HS-27A (cell line): ENCODE results near the gene SLC9A9.

ENCODE experiments used
- DNase-seq: peaks from one replicate; pipeline ENCODE4 v3.0.0-alpha.2; 2012; ENCODE audit warnings: low read depth, missing footprints

SLC9A9 gene

DNA sequence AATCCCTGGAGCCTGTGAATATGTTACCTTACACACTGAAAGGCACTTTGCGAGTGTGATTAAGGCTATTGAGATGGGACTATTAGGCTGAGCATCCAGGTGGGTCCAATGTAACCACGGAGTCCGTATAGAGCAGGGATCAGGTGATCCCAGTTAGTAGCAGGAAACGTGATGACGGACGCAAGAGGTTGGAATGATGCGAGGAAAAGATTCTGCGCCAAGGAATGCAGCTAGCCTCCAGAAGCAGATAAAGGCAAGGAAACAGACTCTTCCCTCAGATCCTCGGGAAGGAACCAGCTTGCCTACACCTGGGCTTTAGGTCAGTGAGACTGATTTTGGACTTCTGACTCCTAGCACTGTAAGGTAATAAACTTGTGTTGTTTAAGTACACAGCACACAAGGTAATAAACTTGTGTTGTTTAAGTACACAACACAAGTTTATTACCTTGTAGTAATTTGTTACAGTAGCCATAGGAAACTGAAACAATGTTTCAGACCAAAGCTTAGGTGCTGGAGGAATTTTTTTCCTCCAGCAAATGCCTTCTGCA, 603.7 kb downstream of the SLC9A9 start:
- DNase-seq: no peak

GRCh38 chr3:143243686-143244085, 604.6 kb downstream of the SLC9A9 start:
- no peak for DNase-seq

DNA sequence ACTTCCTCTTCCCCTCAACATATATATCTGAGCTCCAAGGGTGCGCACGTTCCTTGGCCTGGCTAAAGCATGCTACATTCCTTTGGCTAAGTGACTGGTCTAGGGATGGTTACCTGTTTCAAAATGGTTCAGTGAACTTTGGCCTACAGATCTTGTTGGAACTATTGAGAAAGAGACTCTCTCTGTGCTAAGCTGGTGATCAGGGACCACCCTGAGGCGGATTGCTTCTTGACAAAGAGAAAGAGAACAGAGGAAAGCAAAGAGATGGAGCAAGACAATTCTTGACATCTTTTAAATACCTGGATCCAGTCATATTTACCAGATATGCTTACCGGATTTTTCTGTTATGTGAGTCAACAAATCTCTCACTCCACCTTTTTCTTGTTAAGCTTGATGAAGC, 605.6 kb downstream of the SLC9A9 start:
- DNase-seq: no peak

GRCh38 chr3:143242101-143242500, 606.2 kb downstream of the SLC9A9 start:
- no peak for DNase-seq

DNA sequence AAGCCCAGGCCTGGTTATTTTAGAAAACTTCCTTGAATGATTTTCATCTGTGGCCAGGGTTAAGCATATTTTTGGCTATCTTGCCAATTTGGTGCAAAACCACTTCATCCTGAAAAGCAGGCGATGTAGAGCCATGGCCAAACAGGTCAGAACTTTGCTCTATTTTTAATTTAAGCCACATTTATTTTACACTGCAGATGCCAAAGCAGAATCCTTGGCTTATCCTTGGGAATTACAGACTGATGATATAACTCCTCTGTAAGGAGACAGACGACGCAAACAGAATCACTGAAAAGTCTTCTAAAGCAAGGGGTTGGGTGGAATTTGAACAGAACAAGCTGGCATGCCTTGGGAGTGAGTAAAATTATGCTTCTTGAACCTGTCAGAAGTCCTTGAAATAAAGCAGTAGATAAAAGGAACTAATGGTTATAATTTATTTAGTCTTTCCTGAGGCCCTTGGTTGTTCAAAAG, 606.8 kb downstream of the SLC9A9 start:
- no peak for DNase-seq

- DNase-seq: no peak
Observed at GRCh38 chr3:143240886-143241285, 607.4 kb downstream of the SLC9A9 start.

DNA sequence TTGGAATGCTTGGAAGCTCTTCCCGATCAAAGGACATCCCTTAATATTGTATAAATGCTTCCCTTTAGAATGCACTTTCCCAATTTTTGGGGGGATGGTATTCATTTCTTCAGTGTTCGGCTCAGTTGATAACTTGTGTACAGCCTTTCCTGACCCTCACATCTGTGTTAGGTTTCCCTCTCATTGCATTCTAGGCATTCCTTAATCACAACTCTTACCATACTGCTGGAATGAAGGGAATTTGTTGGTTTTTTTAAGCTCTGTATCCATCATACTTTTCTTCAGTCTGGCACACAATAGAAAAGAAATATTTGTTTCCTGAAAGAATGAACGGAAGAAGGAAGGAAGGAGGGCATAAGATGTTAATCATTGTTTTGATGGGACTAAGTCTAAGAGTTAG, 609.2 kb downstream of the SLC9A9 start:
- peak; percentile 53 for DNase-seq

DNA sequence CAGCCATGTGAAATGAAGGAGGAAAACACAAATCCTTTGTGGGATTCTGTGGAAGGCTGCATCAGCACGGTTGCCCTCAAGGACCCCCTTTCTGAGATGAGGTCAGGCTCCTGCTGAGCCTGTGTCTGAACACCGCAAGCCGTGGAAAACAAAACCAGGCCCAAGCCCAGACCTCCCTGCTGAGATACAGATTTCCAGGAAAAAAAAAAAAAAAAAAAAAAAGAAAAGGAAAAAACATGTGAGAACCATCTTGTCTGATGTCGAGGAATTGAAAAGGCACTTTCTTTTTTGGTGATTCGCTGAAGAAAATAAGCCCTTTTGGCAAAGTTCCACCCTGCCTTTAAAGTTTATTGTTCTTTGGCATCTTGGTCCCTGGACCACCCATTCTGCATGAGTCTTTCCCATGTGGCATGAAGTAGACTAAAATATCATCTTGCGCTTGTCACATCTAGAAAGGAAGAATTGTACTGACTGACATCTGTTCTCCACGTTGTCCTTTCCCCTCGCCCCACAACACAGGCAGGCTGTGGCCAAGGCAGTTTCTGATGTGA, 611.1 kb downstream of the SLC9A9 start:
- no peak for DNase-seq

DNA sequence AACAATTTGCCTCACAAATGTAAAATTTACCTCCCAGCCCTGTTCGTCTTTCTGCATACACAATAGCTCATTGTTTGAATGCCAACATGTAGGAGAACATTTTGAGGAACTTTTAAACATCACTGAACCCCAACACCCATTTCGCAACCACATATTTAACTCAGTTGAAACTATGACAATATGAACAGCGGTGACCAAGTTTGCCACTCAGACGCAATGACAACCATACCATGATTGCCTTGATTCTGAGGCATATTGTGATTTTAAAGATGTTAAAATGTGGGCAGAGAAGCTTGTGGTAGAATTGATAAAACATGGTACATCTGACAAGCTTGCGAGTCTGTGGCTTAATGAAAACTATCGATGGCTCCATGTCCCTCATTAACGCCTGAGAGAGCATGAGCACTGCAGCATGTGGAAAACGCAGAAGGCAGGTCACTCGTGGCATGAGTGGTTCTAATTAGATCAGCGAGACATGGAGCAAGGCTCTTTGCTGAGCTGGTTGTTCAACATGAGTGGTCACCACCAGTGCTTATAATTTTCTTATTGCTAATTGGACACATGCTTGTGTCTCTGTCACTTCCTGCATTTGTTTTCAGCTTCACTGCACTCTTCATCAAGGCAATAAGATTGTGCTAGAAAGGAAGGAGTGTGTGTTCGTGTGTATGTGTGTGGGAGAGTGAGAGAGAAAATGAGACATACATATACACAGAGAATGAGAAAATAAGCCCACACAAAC, 611.9 kb downstream of the SLC9A9 start:
- DNase-seq: no peak

- no peak for DNase-seq
Observed at GRCh38 chr3:143235614-143236204, 612.6 kb downstream of the SLC9A9 start.

DNA sequence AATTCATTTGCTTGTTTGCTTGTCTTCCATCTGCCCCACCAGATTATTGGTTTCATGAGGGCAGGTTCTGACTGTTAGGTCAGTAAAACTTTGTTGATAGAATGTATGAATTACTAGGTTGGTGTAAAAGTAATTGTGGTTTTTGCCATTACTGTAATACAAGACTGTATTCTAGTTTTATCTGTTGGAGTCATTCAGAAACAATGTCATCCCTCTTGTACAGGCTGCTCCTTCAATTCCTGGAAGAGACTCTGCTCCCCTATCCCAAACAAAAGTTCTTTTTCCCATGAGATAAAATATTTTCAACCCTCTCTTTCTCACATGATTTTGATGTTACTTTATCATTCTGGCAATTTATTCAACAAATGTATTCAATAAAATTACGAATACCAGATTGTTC, 613.7 kb downstream of the SLC9A9 start:
- DNase-seq: no peak

DNA sequence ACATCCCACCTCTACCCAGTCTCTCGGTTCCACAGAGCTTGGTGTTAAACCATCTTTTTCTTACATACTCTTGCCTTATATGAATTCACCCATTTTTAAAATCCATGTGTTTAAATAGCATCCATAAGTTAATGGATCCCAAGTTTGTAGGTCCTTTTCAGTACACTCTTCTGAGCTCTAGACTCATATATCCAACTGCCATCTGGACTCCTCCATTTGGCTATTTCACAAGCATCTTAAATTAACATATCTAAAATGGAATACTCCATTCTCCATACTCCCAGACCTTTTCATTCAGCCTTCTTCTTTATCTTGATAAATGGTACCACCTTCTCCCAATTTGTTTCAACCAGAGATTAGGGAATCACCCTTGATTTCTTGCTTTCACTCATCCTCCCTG, 615.3 kb downstream of the SLC9A9 start:
- DNase-seq: no peak

DNA sequence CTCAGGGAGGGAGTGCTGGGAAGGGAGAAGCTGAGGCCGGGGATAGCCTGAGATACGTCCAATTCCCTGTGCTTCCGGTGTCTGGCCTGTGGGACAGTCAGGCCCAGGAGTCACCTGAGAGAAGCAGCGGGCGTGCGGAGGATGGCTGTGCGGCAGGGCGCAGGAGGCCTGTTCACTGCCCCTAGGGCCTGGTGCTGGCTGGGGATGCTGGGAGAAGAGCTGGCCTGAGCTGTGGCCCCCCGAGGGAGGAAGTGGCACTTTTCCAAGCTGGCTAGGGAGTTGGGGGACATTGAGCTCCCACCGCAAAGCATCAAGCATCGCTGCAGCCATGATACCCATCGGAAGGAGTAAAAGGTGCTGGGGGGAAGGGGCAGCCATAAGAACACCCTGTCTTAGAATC, 619.9 kb downstream of the SLC9A9 start:
- DNase-seq: no peak

DNA sequence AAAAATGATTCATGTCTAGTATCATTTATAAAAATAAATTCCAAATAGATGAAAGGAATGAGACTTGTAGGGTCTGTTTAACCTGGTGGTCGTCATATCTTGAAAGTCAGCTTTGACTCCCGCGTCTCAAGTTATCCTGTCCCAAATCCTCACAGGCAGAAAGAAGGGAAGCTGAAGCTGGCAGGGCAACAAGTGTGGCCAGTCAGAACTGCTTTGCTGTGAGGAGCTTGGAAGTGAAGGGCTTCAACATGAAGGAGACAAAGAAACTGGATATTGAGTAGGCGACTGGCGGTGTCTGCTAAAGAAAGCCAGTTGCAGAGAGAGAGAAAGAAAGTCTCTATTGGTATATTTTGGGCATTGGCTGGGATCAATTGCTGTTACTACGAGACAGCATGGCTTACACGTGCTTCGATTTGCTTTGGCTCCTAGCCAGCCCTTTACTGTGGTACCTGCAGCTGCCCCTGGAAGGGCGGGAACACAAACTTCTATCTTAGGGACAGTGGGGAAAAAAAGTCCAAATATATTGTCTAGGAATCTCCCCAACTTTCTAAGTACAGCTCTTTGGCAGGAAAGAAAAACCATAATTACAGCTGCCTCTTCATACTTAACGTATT, 621.5 kb downstream of the SLC9A9 start:
- no peak for DNase-seq

- no peak for DNase-seq
Observed at GRCh38 chr3:143224716-143225115, 623.6 kb downstream of the SLC9A9 start.

- DNase-seq: no peak
Observed at GRCh38 chr3:143222981-143223380, 625.3 kb downstream of the SLC9A9 start.

DNA sequence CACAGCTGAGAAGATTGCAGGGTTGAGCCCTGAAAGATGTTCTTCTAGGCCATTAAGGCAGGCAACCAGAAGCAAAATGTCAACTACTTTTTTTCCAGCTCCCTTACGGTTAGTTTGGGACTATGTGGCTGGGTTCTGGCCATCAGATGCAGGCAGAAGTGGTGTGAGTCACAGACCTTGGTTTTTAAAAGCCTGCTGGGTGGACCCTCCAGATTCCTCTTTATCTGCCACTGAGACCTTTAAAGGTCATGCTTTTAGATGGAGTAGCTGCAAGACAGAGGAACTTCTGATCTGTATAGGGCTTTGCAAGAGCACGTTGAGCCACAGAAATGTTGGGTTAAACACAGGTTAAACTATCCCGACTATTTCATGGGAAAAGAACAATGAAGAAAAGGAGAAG, 625.8 kb downstream of the SLC9A9 start:
- DNase-seq: no peak

DNA sequence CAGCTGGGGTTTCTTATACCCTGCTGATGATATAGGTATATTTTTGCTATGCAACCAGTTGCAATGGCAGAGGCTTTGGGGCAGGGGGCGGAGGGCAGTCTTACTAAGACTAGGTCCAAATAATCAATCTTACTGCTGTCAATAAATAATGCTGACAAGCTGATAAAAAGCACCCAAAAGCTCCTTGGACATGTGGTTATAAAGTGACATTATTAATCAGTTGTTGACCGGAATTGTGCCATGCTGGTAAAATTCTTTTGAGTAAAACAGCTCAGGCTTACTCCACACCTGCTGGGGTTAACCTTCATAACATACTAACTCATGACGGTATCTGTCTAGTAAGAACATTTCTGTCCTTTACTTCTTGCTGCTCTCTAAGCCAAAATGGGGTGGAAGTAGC, 626.8 kb downstream of the SLC9A9 start:
- no peak for DNase-seq

DNA sequence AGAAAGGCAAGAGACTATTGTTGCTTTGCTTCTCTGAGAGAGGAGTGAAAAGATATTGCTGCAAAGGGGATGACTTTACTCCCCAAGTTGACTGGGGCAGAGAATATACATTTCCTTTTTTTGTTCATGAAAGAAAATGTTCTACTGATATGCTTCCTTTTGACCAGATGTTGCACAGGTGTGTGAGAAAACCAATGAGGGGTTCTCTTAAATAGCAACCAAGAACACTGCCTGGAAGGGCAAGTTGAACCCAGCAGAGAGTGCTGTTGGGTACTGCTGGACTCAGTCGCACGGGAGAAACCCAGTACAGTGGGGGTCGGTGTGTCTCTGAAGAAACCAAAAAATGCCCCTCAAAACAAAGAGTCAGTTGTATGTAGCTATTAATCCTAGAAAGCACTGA, 627.5 kb downstream of the SLC9A9 start:
- no peak for DNase-seq

DNA sequence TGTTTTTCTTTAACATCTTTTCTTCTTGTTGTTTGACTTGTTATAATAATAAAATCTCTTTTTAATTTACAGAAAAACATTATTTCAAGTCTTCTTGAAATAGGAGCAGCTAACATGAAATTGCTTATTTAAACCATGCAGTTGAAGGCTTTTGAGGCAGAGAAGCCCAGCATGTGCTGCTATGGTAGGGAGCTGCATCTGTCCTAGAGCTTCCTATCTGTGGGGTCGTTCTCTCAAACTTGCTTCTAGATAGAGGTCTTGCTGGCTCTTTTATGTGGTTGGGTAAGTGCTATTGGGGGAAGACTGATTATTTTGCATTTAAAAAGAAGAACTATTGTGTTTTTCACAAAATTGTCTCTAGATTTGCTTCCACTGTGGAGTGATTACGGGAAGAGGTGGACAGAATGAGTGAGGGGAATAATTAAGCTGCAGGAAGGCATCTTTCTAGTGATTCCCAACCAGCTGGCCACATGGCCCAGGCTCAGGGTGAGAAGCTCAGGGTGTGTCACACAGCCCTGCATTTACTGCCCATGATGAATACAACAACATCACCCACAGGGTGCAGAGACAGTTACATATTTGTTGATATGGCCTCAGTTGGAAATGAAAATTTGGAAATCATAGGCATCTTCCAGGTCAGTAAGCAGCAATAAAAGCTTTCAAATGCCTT, 630.0 kb downstream of the SLC9A9 start:
- DNase-seq: no peak

GRCh38 chr3:143217283-143217682, 631.0 kb downstream of the SLC9A9 start:
- DNase-seq: no peak

GRCh38 chr3:143216709-143217182, 631.5 kb downstream of the SLC9A9 start:
- DNase-seq: no peak
